SK-N-SH (cell line): ENCODE results near the gene SERINC2. TPM values are rescaled to one million over a fixed set of nuclear protein-coding genes. Genes with fewer than 3 reads are reported as not detected.
A peak's percentile ranks its signal among the peaks of the same experiment; 100 is the strongest.

ENCODE experiments used
- CTCF ChIA-PET: fragments of 300-600, 350-600 bp; formaldehyde crosslinking; extraction: SDS; loops from one replicate; lab custom pipeline; 2021; lab: Yijun Ruan, JAX
- POLR2A ChIA-PET: fragments of 350-600 bp; sonication (Branson Sonifier 250); formaldehyde crosslinking; extraction: SDS; loops from one replicate; lab custom pipeline; 2020; ENCODE audit warnings: antibody characterized with exemption, inconsistent platforms; lab: Yijun Ruan, JAX
- DNase-seq: peaks from one replicate; pipeline ENCODE4 v3.0.0; 2012
- H2AFZ ChIP-seq: fragments of 200-600 bp; sonication (generic); 2 replicates; pipeline ENCODE4 v1.8.1; 2016; ENCODE audit warnings: antibody characterized with exemption, mild to moderate bottlenecking, low read depth
- H3F3A ChIP-seq: fragments of 200-600 bp; sonication (generic); replicated peaks from 2 replicates; pipeline ENCODE3; 2016; ENCODE audit warnings: antibody characterized with exemption, mild to moderate bottlenecking; ENCODE audit not compliant: insufficient read depth
- H3K27ac ChIP-seq, 2 experiments: fragments of 200-500 bp in 1 of 2; fragments of 200-600 bp in 1 of 2; sonication (Bioruptor generic) in 1 of 2; sonication (generic), shearing (Covaris generic) in 1 of 2; 2 replicates each; pipeline versions ENCODE4 v1.5.1 to v1.6.1; 2014 to 2016; ENCODE audit warnings: low read depth in 2 of 2, inconsistent platforms in 1 of 2, low read length in 1 of 2, mild to moderate bottlenecking in 1 of 2, mixed read lengths in 1 of 2
- H3K27me3 ChIP-seq: fragments of 200-600 bp; sonication (generic), shearing (Covaris generic); 2 replicates; pipeline ENCODE4 v1.6.1; 2016; ENCODE audit warnings: mixed run types; ENCODE audit not compliant: insufficient read depth
- H3K36me3 ChIP-seq, 2 experiments: fragments of 200-500 bp in 1 of 2; fragments of 200-600 bp in 1 of 2; sonication (Bioruptor generic) in 1 of 2; sonication (generic) in 1 of 2; replicated peaks in 1 of 2; 2 replicates each; pipeline versions ENCODE3 to v1.5.1; 2014 to 2016; ENCODE audit warnings: low read length in 1 of 2, mild to moderate bottlenecking in 1 of 2; ENCODE audit not compliant: insufficient read depth in 2 of 2, control insufficient read depth in 1 of 2
- H3K4me1 ChIP-seq, 2 experiments: fragments of 200-500 bp in 1 of 2; fragments of 200-600 bp in 1 of 2; sonication (Bioruptor generic) in 1 of 2; sonication (generic), shearing (Covaris generic) in 1 of 2; 2 replicates each; pipeline versions ENCODE4 v1.5.1 to v1.6.1; 2014 to 2016; ENCODE audit warnings: low read depth in 1 of 2, low read length in 1 of 2, mixed run types in 1 of 2; ENCODE audit not compliant: insufficient read depth in 2 of 2, control insufficient read depth in 1 of 2
- H3K4me2 ChIP-seq: fragments of 200-600 bp; sonication (generic), shearing (Covaris generic); 2 replicates; pipeline ENCODE4 v1.6.1; 2017; ENCODE audit warnings: mixed run types
- H3K4me3 ChIP-seq, 2 experiments: fragments of 200-500 bp in 1 of 2; fragments of 200-600 bp in 1 of 2; sonication (Bioruptor generic) in 1 of 2; sonication (generic), shearing (Covaris generic) in 1 of 2; 2 replicates each; pipeline versions ENCODE4 v1.5.1 to v1.8.1; 2014 to 2016; ENCODE audit warnings: low read depth in 2 of 2, inconsistent platforms in 1 of 2, low read length in 1 of 2, mild to moderate bottlenecking in 1 of 2, mixed read lengths in 1 of 2, moderate library complexity in 1 of 2
- H3K79me2 ChIP-seq: fragments of 200-600 bp; sonication (generic); 2 replicates; pipeline ENCODE4 v1.8.1; 2017; ENCODE audit warnings: mild to moderate bottlenecking; ENCODE audit not compliant: insufficient read depth
- H3K9ac ChIP-seq: fragments of 200-600 bp; sonication (generic); 2 replicates; pipeline ENCODE4 v1.6.1; 2017; ENCODE audit warnings: mixed run types
- H3K9me2 ChIP-seq: fragments of 200-600 bp; sonication (generic); 2 replicates; pipeline ENCODE4 v1.6.1; 2017; ENCODE audit warnings: mixed run types
- H3K9me3 ChIP-seq: fragments of 200-600 bp; sonication (generic); 2 replicates; pipeline ENCODE4 v1.6.1; 2017; ENCODE audit warnings: mixed run types, mild to moderate bottlenecking, moderate library complexity
- H4K20me1 ChIP-seq: fragments of 200-600 bp; sonication (generic); 2 replicates; pipeline ENCODE4 v1.6.1; 2017; ENCODE audit warnings: mild to moderate bottlenecking, mixed run types; ENCODE audit not compliant: insufficient read depth
- CHD2 ChIP-seq: fragments of 150-350 bp; IDR thresholded peaks from 2 replicates; pipeline ENCODE4 v1.6.1; 2018; ENCODE audit warnings: low read length; ENCODE audit not compliant: partially characterized antibody
- CTCF ChIP-seq: fragments of 200-600 bp; sonication (generic); IDR thresholded peaks from 2 replicates; pipeline ENCODE4 v1.6.1; 2017; ENCODE audit warnings: antibody characterized with exemption, mild to moderate bottlenecking, moderate library complexity
- ELF1 ChIP-seq: IDR thresholded peaks from 2 replicates; pipeline ENCODE4 v1.4.0; 2012
- EP300 ChIP-seq, 2 experiments: IDR thresholded peaks; 2 replicates each; pipeline versions ENCODE4 v1.4.0 to v1.6.1; 2012; ENCODE audit warnings: borderline replicate concordance in 1 of 2, low read depth in 1 of 2, low read length in 1 of 2
- EZH2phosphoT487 ChIP-seq: fragments of 200-600 bp; sonication (generic); IDR thresholded peaks from 2 replicates; pipeline ENCODE4 v1.6.1; 2017; ENCODE audit warnings: low read depth, mixed run types, mild to moderate bottlenecking, antibody characterized with exemption, moderate library complexity, borderline replicate concordance
- FOSL2 ChIP-seq: IDR thresholded peaks from 2 replicates; pipeline ENCODE4 v1.4.0; 2012; ENCODE audit warnings: low read depth, mild to moderate bottlenecking, moderate library complexity, borderline replicate concordance
- FOXJ3 ChIP-seq: sonication (generic); formaldehyde crosslinking; IDR thresholded peaks from 2 replicates; pipeline ENCODE4 v1.5.1; 2020; ENCODE audit warnings: mild to moderate bottlenecking, missing genetic modification reagents
- FOXM1 ChIP-seq: IDR thresholded peaks from 2 replicates; pipeline ENCODE4 v1.4.0; 2012; ENCODE audit warnings: low read depth, mild to moderate bottlenecking
- JUND ChIP-seq: IDR thresholded peaks from 2 replicates; pipeline ENCODE4 v1.4.0; 2012
- MEF2A ChIP-seq: IDR thresholded peaks from 2 replicates; pipeline ENCODE4 v1.4.0; 2012; ENCODE audit warnings: low read depth, borderline replicate concordance
- MXI1 ChIP-seq: IDR thresholded peaks from 2 replicates; pipeline ENCODE4 v1.6.1; 2012; ENCODE audit warnings: mild to moderate bottlenecking, low read depth, low read length, improper control_type of control experiment
- NFIC ChIP-seq: IDR thresholded peaks from 2 replicates; pipeline ENCODE4 v1.4.0; 2012; ENCODE audit warnings: borderline replicate concordance
- NRF1 ChIP-seq: IDR thresholded peaks from 2 replicates; pipeline ENCODE4 v1.6.1; 2012; ENCODE audit warnings: low read depth, mild to moderate bottlenecking, low read length
- POLR2AphosphoS5 ChIP-seq: IDR thresholded peaks from 2 replicates; pipeline ENCODE4 v1.6.1; 2012; ENCODE audit warnings: low read depth, low read length
- RAD21 ChIP-seq: IDR thresholded peaks from 2 replicates; pipeline ENCODE4 v1.6.1; 2012; ENCODE audit warnings: mild to moderate bottlenecking, low read length
- RCOR1 ChIP-seq: fragments of 150-350 bp; IDR thresholded peaks from 2 replicates; pipeline ENCODE4 v1.6.1; 2017; ENCODE audit warnings: antibody characterized with exemption, low read length
- SMC3 ChIP-seq: IDR thresholded peaks from 2 replicates; pipeline ENCODE4 v1.6.1; 2012; ENCODE audit warnings: low read depth, low read length, improper control_type of control experiment
- TAF1 ChIP-seq: IDR thresholded peaks from 2 replicates; pipeline ENCODE4 v1.6.1; 2012; ENCODE audit warnings: low read depth, mild to moderate bottlenecking, low read length, moderate library complexity, borderline replicate concordance
- USF1 ChIP-seq: IDR thresholded peaks from 2 replicates; pipeline ENCODE4 v1.4.0; 2012; ENCODE audit warnings: low read depth, borderline replicate concordance
- USF2 ChIP-seq: fragments of 150-350 bp; IDR thresholded peaks from 2 replicates; pipeline ENCODE4 v1.6.1; 2017; ENCODE audit warnings: antibody characterized with exemption, low read length, low read depth, borderline replicate concordance
- ZBTB33 ChIP-seq: IDR thresholded peaks from 2 replicates; pipeline ENCODE4 v1.4.0; 2012; ENCODE audit warnings: low read depth, borderline replicate concordance
- WGBS: methylation state at CpG from one replicate; pipeline ENCODE4 v1.1.6; 2017; ENCODE audit warnings: low lambda C conversion rate; 5-methylcytosine and 5-hydroxymethylcytosine counted together
- polyA plus RNA-seq, 3 experiments: library from polyadenylated mRNA; depleted of rRNA; stranded (reverse); fragments of >200 nt; gene quantifications; 2 replicates each; pipeline ENCODE4 v1.2.3, GENCODE V29; 2012

Gene SERINC2
- polyA plus RNA-seq, 1 of the 3 experiments (the other 2 are of a cell fraction), result 22.2 TPM

GRCh38 chr1:31373056-31373896, 39.7 kb upstream of the SERINC2 start, which contains the start of gene FABP3:
Gene FABP3, minus strand, starts transcription at chr1:31373076. Its CDS starts 62 bp downstream, at chr1:31373014.
- Histone ChIP-seq H3K4me1 (peaks cover 0 to 26% of the 10 kb centered on the region in 2 experiments; a peak in 1 of 4 replicates), H3F3A (no peaks in the 10 kb centered on the region), H3K4me3 (no peak within 1 kb of the TSS), H3K79me2 (no peaks in the 10 kb centered on the region), H3K9me3 (no peaks in the 10 kb centered on the region), H3K27me3 (no peaks in the 10 kb centered on the region)
- CTCF ChIA-PET, result interaction anchor here (1.1 to 12.3 kb wide), 5 partner anchors 17 to 190 kb away, joined by 3 to 88 read pairs (median 8); no protein-coding TSS in a partner anchor
- 62% methylated on average over 28 of the region's 44 CpGs for WGBS
- peak; percentile 68 for DNase-seq
- POLR2A ChIA-PET, result interaction anchor here (1.1 kb wide), 1 partner anchor 12 kb away, joined by 3 read pairs; no protein-coding TSS in a partner anchor
- TF ChIP-seq SMC3 (no peak), NFIC (no peak), EP300 (IDR thresholded peaks at IDR 0.05; ENCODE audit: borderline replicate concordance in 1 of 2, low read depth in 1 of 2, low read length in 1 of 2) (no peak), USF1 (no peak), JUND (no peak), CTCF (no peak)
- TF ChIP-seq, all 33 proteins: peak for 0
- H3K4me2 ChIP-seq, result peak within 1 kb of the TSS; percentile 62; the same call in 1 of the 2 replicates
- H4K20me1 ChIP-seq, result no peaks in the 10 kb centered on the region
- H2AFZ ChIP-seq, result no peak within 1 kb of the TSS
- no peak within 1 kb of the TSS for H3K9ac ChIP-seq
- peak within 1 kb of the TSS in 1 of 2 experiments; percentile 7; a peak in 2 of 4 replicates for H3K27ac ChIP-seq
- H3K36me3 ChIP-seq, result no peaks in the 10 kb centered on the region
- no peaks in the 10 kb centered on the region for H3K9me2 ChIP-seq

GRCh38 chr1:31373897-31374486, 39.0 kb upstream of the SERINC2 start:
- no peaks in the 10 kb centered on the region for H3F3A ChIP-seq
- no peaks in the 10 kb centered on the region for H3K79me2 ChIP-seq
- no peaks in the 10 kb centered on the region for H3K9me3 ChIP-seq
- H4K20me1 ChIP-seq, result no peaks in the 10 kb centered on the region
- no peak overlapping the region for H3K27ac ChIP-seq
- no peak for DNase-seq
- H3K9me2 ChIP-seq, result no peaks in the 10 kb centered on the region
- 89% methylated on average over 11 of the region's 11 CpGs for WGBS
- H3K27me3 ChIP-seq, result no peaks in the 10 kb centered on the region
- ChIA-PET POLR2A (interaction anchor here (1.1 kb wide), 1 partner anchor 13 kb away, joined by 3 read pairs; no protein-coding TSS in a partner anchor), CTCF (interaction anchor here (0.8 to 12.3 kb wide), 7 partner anchors 16 to 191 kb away, joined by 3 to 88 read pairs (median 8); no protein-coding TSS in a partner anchor)
- H3K36me3 ChIP-seq, result no peaks in the 10 kb centered on the region
- H3K4me1 ChIP-seq, result peaks cover 0 to 26% of the 10 kb centered on the region in 2 experiments; a peak in 1 of 4 replicates
- no peak overlapping the region for H3K4me3 ChIP-seq
- H3K9ac ChIP-seq, result no peak overlapping the region
- peak overlapping the region; percentile 62; the same call in 1 of the 2 replicates for H3K4me2 ChIP-seq
- no peak overlapping the region for H2AFZ ChIP-seq
- TF ChIP-seq POLR2AphosphoS5 (no peak), NRF1 (no peak), EZH2phosphoT487 (no peak), ELF1 (no peak), FOSL2 (no peak), CHD2 (no peak), MEF2A (no peak), TAF1 (no peak), FOXM1 (no peak), MXI1 (no peak), USF2 (no peak), RCOR1 (no peak), FOXJ3 (CRISPR knock-in tag) (no peak), RAD21 (no peak), ZBTB33 (no peak)
